ENCODE results near the gene CALU.
A peak's percentile ranks its signal among the peaks of the same experiment; 100 is the strongest.

The CALU gene

GRCh38 chr7:128752251-128752650, 13.1 kb downstream of the CALU start:
- DNase-seq, result no peak

GRCh38 chr7:128755075-128755818, 16.1 kb downstream of the CALU start:
- no peak for DNase-seq

- no peak for DNase-seq
These were observed 16.8 kb downstream of the CALU start for GRCh38 chr7:128755819-128756476.

GRCh38 chr7:128757203-128757602, 18.0 kb downstream of the CALU start:
- no peak for DNase-seq

- no peak for DNase-seq
These were observed 19.4 kb downstream of the CALU start for GRCh38 chr7:128758553-128758952.

- DNase-seq, result no peak
These were observed 20.1 kb downstream of the CALU start for GRCh38 chr7:128759242-128759641.

GRCh38 chr7:128763541-128763940, 24.4 kb downstream of the CALU start:
- no peak for DNase-seq

GRCh38 chr7:128767475-128768110, 28.4 kb downstream of the CALU start:
- no peak for DNase-seq

- DNase-seq, result no peak
These were observed 31.1 kb downstream of the CALU start for GRCh38 chr7:128770233-128770632.

GRCh38 chr7:128773604-128774003, 34.4 kb downstream of the CALU start:
- no peak for DNase-seq

- no peak for DNase-seq
These were observed 35.0 kb downstream of the CALU start for GRCh38 chr7:128774029-128774689.

- no peak for DNase-seq
These were observed 35.8 kb downstream of the CALU start for GRCh38 chr7:128774921-128775320.

- no peak for DNase-seq
These were observed 36.8 kb downstream of the CALU start, which contains the start of gene OPN1SW for GRCh38 chr7:128775744-128776474. Gene OPN1SW, minus strand, starts transcription at chr7:128775794. Its CDS starts 13 bp downstream, at chr7:128775781.

GRCh38 chr7:128777156-128778123, 38.3 kb downstream of the CALU start:
- DNase-seq, result no peak

GRCh38 chr7:128778946-128779345, 39.8 kb downstream of the CALU start:
- no peak for DNase-seq

GRCh38 chr7:128781126-128781525, 42.0 kb downstream of the CALU start:
- no peak for DNase-seq

- DNase-seq, result no peak
These were observed 42.7 kb downstream of the CALU start for GRCh38 chr7:128781851-128782250.

- DNase-seq, result peak; percentile 30
These were observed 44.1 kb downstream of the CALU start for GRCh38 chr7:128783143-128783861.

- no peak for DNase-seq
These were observed 46.6 kb downstream of the CALU start for GRCh38 chr7:128785738-128786137.
